RPMI7951 (cell line): Measurements from ENCODE around the gene NAB2. TPM values are rescaled to one million over a fixed set of nuclear protein-coding genes. Genes with fewer than 3 reads are reported as not detected.
"Not testable (repeated sequence)": the region's sequence is repeated elsewhere in the genome, so short reads cannot be mapped to it uniquely, and the experiment has no call there.

Experiments
- DNase-seq: peaks from one replicate; pipeline ENCODE4 v3.0.0-alpha.2; 2012; ENCODE audit warnings: low read depth
- total RNA-seq: library from RNA; depleted of rRNA; stranded (reverse); fragments of >200 nt; shearing (Covaris generic); gene quantifications from 2 replicates; pipeline ENCODE4 v1.2.3, GENCODE V29; 2014; rRNA removed

The NAB2 gene, protein sequence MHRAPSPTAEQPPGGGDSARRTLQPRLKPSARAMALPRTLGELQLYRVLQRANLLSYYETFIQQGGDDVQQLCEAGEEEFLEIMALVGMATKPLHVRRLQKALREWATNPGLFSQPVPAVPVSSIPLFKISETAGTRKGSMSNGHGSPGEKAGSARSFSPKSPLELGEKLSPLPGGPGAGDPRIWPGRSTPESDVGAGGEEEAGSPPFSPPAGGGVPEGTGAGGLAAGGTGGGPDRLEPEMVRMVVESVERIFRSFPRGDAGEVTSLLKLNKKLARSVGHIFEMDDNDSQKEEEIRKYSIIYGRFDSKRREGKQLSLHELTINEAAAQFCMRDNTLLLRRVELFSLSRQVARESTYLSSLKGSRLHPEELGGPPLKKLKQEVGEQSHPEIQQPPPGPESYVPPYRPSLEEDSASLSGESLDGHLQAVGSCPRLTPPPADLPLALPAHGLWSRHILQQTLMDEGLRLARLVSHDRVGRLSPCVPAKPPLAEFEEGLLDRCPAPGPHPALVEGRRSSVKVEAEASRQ
- 10.9 and 17.6 TPM in 2 replicates for total RNA-seq

DNA sequence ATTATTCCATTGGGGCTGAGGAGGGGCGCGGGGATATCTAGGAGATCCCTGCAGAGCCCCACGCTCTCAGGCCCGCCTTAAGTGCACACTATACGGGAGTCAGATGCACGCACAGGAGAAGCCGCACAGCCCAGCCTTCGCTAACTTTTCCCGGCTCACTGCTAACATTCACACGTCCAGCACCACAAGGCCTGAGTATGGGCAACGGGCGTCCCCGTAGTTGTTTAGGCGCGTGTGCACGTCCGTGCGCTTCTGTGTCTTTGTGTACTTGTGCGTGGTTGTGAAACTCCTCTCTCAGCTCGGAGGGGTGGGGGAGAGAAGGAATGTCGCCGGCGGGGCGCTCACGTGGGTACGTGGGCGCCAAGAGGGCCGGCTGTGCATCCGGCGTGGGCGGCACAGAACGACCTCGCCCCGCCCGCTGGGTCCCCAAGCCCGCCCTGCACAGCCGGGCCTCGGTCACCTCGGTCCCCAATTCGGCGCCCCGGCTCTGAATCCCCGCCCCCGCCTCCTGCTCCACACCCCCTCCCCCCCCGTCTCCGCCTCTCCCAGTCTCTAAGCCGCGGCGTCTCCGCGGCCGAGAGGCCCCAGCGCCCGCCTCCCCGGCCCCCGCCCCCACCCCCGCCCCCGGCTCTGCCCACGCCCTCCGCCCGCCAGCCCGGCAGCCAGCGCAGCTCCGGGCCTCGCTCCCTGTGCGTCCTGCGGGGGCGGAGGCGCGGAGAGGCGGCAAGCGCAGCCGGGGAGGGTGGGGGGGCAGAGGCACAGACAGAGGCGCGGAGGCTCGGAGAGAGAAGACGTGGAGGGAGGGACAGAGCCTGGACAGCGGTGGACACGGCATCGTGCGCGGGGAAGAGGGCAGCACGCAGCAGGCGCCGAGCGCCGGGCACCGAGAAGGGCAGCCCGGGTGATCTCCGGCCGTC, at the start of gene NAB2:
Gene NAB2 (plus strand): TSS at position 761 of the 917 bp plus-strand sequence. CDS start 158 bp downstream, outside the sequence.
- peak; percentile 94 for DNase-seq

DNA sequence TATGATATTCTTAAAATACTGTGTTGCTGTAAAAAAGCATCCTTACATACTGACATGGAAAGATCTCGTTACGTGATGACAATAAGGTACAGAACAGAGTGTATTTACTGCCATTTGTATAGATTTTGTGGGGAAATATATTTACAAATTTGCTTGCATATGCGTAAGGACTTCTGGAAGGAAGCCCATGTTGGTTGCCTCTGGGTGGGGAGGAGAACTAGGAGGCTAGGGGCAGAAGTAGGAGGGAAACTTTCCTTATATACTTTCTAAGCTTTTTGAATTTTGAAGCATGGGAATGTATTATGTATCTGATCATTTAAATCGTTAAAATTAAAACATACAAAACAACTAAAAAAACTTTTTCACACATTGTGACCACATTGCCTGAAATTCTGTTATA, 48.7 kb upstream of the NAB2 start:
- DNase-seq: no peak

DNA sequence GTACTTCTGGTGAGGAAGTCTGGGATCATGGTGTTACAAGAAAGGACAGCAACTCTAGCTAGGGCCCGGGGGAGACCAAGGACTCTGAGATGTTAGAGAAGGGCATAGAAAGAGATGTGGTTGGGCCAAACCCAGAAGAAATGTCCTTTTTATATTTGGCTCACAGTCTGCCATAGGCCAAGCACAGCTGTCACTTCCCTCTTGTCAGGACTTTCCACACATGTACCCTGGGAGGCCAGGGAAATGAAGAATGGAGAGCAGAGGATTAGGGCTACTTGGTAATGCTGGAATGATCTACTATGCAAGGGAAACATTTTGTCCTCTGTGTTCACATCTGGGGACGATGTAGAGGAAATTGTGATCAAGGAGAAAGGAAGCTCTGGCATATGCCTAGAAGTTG, 48.2 kb upstream of the NAB2 start:
- DNase-seq: no peak

DNA sequence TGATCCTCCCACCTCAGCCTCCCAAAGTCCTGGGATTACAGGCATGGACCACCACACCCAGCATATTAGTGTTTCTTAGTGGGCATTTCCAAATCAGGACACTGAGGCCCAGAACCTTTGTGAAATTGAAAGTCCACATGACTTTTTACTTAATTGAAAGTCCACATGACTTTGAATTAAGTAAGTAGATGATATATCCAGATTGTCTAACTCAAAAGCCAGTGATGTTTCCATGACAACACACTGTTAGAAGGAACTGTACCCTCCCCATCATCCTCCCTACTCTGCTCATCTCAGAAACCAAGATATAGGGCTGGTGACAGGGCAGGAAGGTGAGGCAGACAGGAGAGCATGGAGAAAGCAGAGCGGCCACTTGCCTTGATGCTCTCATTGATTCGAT, 46.2 kb upstream of the NAB2 start:
- no peak for DNase-seq

DNA sequence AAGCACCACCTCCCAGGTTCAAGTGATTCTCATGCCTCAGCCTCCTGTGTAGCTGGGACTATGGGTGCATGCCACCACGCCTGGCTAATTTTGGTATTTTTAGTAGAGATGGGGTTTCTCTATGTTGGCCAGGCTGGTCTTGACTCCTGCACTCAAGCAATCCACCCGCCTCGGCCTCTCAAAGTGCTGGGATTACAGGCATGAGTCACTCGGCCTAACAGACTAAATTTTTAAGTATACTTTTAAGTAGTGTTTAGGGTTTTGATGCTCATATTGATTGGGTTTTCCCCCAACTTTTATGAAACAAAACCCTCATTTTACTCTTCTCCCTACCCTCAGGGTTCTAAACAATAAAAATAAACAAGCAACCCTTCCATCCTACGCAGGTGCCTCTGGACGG, 44.4 kb upstream of the NAB2 start:
- no peak for DNase-seq

DNA sequence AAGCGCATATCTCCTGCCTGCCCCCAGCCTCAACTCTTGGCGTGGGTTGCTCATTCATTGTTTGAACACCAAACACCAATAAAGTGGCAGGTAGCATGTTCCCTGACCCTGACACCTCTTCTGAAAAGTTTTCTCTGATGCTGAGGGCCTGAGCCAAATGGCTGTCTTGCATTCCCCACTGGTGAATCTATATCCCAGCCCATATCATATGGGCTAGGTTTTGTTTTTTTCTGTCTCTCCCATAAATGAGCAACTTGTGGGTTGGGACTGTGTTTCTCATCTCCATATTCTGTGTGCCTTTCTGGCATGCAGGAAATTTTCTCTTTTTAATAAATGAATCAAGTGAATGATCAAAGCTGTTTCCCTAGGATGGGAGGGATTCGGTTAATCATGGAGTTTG, 44.0 kb upstream of the NAB2 start:
- no peak for DNase-seq

DNA sequence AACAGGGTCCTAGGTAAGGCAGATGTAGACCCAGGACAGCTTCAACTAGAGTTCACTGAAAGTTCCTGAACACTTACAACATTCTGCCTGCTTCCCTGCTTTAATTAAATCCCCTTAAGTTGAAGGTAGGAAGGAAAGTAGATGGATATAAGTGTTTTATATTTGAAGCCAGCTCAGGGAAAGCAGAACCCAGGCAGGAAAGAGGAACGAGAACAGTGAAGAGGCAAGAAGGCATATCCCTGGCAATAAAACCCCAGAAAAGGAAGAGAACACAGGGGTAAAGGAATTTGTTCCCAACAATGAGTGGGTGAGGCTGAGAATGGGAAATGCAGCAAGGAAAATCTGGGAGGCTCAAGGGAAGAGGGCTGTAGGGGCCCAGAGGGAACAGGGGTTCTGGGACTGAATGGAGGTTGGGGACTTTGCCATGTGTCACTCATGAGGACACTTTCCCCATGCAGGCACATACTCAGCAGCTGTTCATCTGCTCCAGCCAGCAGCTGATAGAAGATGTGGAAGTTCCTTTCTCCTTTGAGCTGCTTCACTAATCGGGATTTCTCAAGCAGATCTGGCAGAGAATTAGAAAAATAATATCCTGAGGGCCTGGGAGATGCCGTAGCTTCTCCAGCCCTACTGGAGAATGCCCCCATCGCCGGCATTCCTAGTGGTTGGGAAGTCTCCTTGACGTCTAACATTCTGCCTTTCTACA, 42.7 kb upstream of the NAB2 start:
- DNase-seq: no peak

DNA sequence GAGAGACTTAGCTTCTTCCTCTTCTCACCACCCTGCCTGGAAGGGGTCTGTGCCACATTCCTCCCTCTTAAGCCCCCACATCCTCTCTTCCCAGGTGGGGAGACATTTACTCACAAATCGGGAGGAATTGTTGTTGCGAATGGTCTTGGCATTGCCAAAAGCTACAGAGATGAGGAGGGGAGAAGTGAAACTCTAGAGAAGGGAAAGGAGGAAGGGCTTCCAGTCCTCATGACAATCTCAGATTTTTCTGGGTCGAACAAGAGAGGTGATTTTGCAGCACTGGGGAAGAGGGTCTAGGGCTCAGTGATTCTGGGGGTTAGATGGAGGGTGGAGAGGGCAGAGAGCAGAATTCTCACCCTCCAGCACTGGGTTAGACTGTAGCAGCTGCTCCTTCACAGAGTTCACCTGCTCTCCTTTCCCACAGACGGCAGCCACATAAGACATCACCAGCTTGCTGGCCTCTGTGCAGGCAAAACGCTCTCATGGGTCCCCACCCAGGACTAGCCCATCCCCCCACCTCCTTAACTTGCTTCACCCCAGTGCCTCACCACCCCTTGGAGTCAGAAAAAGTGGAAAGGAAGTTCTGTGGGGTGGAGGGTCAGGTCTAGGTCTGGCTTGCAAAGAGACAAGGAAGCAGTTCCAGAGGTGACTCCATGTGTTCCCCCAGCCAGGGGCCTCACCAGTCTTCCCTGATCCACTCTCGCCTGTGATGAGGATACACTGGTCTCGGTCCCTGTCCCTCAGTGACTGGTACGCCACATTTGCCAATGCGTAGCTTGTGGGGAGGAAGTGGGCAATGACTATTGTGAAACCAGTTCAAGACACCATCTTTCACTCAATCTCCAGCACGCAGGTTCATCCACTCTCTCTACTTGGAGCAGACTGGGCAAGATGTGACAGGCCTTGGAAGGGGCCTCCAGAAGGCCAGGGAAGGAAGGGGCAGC, 41.7 kb upstream of the NAB2 start:
- DNase-seq: no peak

DNA sequence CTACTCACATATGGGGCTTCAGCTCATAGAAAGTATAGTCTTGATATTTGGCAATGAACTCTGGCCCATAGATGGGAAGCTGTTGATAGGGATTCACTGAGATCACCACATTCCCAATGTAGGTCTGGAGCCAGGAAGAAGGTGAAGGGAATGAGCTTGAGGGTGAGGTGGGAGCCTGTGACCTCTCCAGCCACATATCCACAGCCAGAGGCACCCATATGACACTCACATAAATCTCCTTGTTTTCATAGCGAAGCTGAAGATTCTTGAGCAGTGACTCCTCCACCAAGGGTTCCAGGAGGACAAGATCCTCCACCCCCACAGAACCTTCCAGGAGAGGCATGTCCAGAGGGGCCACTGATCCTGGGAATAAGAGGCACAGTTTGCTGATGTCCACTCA, 40.9 kb upstream of the NAB2 start:
- DNase-seq: peak; percentile 9

DNA sequence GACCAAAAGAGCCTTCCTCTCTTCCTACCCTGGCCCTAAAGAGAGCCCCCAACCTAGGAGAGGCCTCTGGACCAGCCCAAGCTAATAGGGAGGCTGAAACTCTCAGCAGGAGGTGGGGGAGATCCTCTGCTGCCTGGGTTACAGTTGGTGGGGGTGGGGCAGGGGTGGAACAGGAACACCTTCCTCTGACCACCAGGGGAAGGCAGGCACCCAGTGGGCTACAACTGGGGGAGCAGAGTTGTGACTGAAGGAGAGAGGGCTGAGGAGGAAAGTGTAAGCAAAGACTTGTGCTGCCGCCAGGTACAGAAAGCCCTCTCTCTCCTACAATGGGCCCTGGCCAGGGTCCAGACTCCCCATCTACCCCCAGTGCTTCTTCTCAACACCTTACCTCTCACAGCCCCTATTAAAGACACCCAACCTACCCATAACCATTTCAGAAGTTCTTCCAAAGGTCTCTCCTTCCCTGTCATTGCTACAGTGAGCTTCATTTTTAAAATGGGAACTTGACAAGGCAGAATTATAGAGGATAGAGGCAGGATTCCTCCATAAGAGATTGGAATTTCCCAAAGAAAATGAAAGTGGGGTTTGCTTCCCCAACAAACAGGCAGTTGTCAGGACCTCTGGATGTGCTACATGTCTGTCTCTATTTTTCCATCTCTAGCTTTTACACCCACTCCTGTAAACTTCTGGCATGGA, 40.3 kb upstream of the NAB2 start:
- no peak for DNase-seq

DNA sequence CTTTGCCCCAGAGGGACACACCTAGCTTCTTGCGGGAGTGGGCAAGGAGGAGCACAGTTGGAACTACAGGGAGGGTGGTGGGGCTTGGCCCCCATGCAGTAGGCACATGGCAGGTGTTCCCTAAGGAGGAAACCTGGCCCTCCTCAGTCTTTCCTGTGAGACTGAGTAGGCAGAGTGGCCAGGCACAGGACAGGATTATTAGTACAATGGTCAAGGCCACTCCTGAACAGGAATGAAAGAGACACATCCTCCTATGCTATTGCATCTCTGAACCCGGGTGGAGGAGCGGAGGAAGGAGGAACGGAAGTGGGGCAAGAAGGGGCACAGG, 39.8 kb upstream of the NAB2 start:
- no peak for DNase-seq

DNA sequence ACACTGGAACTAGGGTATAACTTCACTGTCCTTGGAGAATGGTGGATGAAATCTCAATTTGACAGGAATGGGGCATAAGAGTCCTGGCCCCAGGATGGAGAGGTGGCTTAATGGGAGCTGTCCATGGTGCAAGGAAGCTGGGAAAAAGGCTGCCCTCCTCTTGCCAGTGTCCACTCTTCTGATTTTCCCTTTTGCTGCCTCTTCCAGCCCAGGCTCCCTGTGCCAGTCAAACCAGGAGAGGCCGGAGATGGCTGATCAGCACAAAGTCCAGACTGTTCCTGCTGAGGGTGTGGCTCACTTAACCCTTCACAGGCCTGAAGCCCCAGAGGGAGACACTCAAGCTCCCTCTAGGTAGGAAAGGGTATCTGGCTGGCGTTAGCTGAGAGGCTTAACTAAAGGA, 39.0 kb upstream of the NAB2 start, which contains the start of gene MYO1A:
Gene MYO1A (minus strand): TSS at position 240 of the 400 bp plus-strand sequence. CDS start 1,806 bp downstream, outside the sequence.
- DNase-seq: peak; percentile 16

DNA sequence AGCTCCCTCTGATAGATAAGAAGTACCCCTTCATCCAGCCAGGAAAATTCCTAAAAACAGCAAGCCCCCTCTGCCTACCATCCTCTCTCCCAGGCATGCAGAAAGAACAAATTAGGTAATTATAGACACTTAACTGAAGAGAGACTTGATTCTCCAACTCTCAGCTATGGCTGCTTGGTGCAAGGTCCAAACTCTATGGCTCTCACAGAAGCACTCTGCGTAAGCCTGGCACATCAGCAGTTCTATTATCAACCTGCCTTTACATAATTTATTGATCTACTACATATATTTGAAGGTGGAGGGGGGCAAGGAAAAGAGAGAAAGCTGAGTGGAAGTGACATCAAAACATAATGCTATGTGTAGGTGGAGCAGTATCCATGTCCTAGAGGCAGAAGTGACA, 37.9 kb upstream of the NAB2 start:
- DNase-seq: no peak

DNA sequence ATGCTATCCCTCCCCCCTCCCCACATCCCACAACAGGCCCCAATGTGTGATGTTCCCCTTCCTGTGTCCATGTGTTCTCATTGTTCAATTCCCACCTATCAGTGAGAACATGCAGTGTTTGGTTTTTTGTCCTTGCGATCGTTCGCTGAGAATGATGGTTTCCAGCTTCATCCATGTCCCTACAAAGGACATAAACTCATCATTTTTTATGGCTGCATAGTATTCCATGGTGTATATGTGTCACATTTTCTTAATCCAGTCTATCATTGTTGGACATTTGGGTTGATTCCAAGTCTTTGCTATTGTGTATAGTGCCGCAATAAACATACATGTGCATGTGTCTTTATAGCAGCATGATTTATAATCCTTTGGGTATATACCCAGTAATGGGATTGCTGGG, 35.8 kb upstream of the NAB2 start:
- DNase-seq: not testable (repeated sequence)

DNA sequence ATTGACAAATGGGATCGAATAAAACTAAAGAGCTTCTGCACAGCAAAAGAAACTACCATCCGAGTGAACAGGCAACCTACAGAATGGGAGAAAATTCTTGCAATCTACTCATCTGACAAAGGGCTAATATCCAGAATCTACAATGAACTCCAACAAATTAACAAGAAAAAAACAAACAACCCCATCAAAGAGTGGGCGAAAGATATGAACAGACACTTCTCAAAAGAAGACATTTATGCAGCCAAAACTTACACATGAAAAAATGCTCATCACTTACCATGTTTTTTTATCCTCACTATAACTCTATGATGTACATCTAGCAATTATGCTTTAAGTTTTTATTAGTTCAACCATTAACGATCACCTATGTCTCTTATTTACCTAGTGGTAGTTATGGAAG, 35.0 kb upstream of the NAB2 start:
- DNase-seq: not testable (repeated sequence)

DNA sequence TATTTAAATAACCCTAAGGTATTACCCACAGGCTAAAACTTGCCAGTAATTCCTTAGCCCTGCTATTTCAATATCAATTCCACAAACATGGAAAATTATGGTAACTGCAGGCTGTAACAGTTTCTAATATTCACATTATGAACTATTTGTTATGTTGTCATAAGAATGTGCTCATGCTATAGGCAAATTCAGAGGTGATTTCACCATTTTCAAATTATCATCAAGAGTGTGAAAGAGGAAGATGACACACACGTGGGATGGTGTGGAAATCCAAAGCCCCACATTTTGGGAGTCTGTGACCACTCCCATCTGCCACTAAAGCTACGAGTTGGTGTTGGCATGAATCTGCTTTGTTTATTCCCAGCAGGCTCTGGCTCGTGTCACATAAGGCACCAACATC, 33.1 kb upstream of the NAB2 start:
- no peak for DNase-seq

DNA sequence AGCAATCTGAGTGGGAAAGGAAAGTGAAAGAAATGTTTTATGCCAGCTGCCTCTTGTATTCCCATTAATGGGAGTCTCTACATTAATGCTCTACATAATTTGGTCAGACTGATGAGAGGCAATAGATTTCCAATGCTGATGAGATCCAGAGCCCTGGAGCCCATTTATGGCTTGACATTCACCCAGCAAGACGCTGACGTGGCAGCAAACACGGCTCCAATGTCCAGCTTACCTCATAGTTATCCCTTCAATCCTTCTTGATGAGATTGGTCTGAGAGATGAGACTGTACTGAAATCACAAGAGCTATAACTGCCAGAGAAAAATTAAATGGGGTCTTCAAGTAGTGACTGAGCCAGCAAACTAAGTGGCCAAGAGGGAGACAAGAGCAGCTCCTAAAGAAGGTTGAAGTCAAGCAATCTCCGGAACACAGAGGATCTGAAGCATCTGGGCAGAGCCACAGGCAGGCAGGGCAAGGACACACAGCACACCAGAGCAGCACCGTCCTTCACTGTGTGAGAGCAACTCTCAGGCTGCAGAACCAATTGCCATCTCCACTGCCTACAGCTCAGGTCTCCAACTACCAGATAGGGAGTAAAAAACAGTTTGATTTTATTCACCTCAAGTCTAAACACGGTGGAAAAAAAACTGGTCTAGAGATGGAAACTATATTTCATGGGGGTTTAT, 31.7 kb upstream of the NAB2 start:
- no peak for DNase-seq

DNA sequence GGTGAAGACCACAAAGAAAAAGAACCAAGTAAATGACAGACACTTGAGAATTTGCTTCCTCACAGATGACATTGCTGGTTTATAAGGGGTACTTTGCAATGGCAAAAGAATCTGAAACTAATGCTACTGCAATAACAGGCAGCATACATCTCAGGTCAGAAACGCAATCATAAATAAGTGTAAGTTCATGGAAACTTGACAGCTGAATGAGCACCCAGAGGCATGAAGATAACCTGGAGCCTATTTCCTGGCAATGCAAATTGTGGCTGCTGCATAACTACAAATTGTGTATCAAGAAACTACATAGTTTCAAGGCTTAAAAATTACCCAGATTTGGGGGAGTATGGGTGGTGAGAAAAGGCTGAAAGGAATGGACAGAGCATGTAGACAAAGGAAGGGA, 30.5 kb upstream of the NAB2 start:
- no peak for DNase-seq

DNA sequence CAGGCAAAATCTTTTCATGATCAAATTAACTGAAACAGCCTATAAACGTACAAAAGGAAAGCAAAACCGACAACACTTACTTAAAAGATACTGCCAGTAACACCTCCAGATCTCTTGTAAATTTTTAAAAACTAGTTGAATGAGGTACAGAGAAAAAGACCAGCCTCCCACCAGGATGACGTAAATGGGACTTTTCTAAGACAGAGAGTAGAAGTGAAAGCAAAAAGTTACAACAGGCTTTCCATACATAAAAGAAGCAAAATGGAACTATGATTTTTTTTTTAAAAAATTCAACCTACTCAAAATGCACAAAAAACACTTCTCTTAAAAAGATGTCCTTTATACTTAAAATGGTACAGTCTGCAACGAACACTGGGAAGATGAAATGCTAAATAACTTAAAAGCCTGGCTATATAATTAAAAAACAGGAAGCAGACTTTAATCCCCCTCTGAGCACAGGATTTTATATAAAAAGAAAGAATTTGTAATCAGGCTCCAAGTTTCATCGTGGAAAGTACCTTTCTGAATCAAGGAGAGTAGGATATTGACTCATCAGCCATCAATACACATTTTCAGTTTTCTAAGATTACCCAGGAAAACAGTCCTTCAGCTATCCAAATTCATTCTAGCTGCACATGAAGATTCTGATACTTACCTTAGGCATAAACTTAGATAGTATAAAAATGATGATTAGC, 24.8 kb upstream of the NAB2 start:
- DNase-seq: no peak
